GM21619 (cell line): ENCODE measurements around the gene HPD.
"Not testable (repeated sequence)": the region's sequence is repeated elsewhere in the genome, so short reads cannot be mapped to it uniquely, and the experiment has no call there.

Experiments used
- ATAC-seq: cut with Tn5 transposase; IDR thresholded peaks from one replicate; pipeline ENCODE4 v1.9.1; 2021; ENCODE audit not compliant: unreplicated experiment

HPD gene

DNA sequence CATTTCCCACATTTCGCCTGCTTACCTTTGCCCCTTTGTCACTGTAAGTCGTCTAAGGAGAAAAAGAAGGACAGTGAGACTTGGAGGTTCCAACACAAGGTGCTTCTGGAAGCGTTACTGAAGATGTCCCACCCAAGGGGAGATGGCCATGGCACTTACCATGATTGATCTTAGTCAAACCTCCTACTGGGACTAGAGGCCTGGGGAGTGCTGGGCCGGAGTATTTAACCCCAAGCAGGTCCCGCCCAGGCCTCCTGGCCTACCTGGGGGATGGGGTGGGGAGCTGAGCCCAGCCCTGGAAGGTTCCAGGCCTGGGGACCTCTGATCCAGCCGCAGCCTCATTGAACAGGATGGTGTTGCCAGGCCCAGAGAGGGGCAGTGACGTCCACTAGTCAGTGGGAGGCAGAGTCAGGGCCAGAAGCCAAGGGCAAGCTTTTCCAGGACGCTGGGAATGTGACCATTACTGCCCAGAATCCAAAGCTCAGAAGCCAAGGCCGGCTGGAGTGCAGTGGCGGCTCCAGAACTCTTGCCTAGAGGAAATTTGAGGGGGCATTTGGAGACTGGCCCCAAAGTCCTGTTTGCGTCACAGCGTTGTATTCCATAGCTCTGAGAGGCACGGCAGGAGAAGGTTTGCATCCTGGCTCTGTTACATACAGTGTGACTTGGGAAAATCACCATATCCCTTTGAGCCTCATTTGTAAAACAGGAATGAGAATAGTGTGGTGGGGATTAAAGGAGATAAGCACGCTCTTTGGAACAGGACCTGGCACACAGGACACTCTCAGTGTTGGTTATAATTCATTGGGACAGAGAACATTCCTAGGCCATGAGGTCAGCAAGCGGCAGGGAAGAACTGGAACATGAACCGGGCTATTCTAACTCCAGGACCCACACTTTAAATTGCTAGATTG, at the start of gene HPD:
Gene HPD (minus strand): TSS at position 198 of the 911 bp plus-strand sequence. CDS start 36 bp downstream, at position 162.
- ATAC-seq: no peak

DNA sequence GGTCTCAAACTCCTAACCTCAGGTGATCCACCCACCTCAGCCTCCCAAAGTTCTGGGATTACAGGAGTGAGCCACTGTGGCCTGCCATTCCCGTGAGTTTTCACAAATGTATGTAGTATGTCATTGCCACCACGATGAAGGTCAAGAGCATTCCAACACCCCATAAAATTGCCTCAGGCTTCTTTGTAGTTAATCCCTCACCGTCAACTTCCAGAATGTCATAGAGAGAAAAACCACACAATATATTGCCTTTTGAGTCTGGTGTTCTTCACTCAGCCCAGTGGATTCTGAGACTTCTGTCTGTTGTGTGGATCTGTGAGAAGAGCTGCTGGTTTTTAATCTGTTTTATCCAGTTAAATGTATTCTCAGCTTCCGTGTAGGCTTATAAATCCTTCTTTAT, 47.1 kb upstream of the HPD start:
- ATAC-seq: no peak

DNA sequence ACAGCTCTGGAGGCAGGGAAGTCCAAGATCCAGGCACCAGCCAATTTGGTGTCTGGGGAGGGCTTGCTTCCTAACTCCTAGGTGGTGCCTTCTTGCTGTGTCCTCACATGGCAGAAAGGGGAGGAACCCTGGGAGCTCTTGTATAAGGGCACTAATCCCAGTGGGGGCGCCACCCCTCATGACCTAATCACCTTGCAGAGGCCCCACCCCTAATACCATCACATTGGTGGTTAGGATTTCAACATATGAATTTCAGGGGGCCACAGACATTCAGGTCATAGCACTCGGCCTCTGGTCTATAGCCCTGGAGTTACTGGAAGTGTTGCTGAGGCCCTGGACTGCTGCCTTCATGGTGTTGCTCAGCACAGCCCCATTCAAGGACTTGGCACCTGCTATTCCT, 44.5 kb upstream of the HPD start:
- no peak for ATAC-seq

DNA sequence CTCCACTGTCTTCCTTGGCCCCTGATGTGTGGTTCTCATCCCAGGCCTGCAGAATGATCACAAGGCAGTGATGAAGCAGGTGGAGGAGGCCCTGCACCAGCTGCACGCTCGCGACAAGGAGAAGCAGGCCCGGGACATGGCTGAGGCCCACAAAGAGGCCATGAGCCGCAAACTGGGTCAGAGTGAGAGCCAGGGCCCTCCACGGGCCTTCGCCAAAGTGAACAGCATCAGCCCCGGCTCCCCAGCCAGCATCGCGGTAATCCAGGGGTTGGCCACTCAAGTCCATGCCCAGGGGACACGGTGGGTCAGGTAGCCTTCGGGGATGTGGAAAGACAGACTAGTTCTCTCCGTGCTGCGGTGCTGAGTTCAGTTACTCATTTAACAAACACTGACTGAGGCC, 40.9 kb upstream of the HPD start:
- no peak for ATAC-seq

DNA sequence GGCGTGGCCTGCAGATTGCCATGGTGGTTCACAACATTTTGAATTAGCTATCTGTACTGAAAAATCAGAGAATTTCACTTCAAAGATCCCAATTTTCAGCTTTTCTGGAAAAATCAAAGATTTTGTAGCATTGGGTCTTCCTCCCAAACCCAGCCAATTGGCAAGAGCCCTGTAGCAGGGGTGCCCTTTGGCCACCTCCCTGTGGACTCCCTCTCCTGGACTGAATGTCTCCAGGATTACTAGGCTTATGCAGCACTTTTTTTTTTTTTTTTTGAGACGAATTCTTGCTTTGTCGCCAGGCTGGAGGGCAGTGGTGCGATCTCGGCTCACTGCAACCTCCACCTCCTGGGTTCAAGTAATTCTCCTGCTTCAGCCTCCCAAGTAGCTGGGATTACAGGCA, 39.6 kb upstream of the HPD start:
- ATAC-seq: no peak

DNA sequence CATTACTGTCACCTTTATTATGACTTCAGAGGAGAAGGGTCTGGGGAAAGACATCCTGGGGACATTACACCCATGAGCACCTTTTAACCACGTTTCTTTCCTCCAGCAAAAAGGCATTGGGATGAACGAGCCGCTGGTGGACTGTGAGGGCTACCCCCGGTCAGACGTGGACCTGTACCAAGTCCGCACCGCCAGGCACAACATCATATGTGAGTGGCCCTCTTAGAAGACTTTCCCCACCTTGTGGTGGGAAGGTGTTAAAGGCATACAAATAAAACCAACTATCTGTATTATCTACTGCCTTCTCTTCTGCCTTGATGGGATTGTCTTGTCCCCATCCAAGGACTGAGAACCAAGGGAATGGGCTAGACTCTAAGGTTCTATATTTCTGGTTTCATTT, 36.0 kb upstream of the HPD start:
- no peak for ATAC-seq

DNA sequence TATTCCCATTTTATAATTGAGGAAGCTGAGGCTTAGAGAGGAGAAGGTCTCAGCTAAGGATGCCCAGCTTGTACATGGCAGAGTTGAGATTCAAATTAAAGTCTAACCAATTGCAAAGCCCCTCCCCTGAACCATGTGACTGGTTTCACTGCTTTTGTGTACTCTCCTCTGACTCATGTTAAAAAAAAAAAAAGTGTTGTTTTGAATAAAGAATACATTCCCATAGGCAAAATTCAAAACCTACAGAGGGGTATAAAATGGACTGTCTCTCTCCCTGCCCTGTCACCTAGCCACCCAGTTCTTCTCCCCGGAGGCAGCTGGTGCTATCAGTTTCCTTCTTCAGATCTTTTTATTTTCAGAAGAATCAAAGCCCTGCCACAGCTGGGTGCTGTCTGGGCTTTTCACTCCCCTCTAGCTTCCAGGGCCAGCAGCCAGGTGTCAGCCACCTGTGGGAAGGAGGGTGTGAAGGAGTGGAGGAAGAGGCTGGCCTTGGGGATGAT, 35.4 kb upstream of the HPD start:
- ATAC-seq: no peak

DNA sequence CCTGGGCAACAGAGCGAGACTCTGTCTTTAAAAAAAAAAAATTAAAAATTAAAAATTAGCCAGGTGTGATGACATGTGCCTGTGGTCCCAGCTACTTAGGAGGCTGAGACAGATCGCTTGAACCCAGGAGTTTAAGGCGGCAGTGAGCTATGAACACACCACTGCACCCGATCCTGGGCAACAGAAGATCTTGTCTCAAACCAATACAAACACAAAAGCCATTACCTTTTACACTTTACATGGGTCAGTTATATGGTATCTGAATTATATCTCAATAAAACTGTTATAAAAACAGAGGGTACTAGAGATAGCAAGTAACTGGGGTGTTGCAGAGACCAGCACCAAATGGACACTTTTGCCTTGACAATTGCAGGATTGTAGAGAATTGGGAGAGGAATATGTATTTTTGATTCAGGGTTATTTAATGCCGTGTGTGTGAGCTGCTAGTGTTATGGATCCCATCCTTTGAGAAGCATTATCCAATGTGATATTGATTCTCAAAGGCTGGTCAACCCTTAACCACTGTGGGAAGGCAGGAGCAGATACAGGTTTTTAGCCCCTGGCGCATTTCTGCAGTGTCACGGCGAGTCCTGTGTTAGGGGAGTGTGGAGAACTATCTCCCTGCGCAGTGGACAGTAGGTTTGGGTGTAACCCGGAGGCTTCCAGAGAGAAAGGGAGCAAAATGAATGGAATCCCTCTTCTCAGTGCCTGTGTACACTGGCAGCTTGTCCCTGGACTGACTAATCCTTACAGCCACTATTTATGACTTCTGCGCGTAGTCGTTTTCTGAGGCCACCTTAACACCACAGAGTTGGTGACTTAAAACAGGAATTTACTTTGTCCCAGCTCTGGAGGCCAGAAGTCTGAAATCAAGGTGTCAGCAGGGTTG, 34.3 kb upstream of the HPD start:
- no peak for ATAC-seq

DNA sequence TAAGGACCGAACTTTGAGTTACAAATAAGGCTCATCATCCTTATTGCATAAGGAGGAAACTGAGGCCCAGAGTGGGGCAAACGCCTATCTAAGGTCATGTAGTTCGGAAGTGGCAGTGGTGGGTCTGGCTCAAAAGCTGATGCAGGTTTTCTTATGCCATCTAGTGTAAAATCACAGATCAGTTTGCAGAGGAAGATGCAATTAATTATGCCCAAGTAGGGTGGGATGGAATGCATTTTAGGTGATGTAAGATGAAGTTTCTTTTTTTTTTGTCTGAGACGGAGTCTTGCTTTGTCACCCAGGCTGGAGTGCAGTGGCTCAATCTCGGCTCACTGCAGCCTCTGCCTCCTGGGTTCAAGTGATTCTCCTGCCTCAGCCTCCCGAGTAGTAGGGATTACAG, 31.0 kb upstream of the HPD start:
- ATAC-seq: not testable (repeated sequence)

DNA sequence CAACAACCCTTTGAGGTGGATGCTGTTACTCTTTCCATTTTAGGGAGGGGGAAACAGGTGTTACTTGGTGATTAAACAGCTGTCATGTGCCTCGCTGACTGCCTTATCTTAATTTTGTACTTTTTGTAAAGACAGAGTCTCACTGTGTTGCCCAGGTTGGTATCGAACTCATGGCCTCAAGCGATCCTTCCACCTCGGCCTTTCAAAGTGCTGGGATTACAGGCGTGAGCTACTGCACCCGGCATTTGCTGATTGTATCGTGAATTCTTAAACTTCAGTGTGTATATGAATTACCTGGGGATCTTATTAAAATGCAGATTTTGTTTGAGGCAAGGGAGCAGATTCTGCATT, 30.6 kb upstream of the HPD start:
- no peak for ATAC-seq

DNA sequence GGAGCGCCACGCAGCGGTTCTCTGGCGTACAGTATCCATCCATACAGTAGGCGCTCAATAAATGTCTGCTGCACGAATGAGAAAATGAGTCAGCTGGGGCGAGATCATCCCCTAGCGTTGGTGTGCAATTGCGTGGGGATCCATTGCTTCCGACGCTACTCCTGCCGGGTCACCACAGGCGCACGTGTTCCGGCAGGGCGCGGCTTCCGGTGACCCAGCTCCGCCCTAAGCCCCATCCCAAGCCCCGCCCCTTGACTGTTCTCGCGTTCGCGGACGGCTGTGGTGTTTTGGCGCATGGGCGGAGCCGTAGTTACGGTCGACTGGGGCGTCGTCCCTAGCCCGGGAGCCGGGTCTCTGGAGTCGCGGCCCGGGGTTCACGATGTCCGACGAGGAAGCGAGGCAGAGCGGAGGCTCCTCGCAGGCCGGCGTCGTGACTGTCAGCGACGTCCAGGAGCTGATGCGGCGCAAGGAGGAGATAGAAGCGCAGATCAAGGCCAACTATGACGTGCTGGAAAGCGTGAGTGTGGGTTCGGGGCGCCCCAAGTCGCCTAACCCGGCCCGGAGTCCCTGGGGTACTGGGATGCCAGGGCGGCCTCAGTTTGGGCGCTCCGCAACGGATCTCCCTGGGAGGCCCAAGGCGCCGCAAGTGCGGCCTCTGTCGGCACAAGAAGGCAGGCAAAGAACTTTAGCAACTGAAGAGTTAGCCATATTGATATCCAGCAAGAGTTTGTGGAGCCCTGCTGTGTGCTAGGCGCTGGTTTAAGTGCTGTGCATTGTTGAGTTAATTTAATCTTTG, 30.0 kb upstream of the HPD start, which contains the start of gene PSMD9:
Gene PSMD9 (plus strand): TSS at position 313 of the 796 bp plus-strand sequence. CDS start 67 bp downstream, at position 380.
- peak; percentile 90 for ATAC-seq

DNA sequence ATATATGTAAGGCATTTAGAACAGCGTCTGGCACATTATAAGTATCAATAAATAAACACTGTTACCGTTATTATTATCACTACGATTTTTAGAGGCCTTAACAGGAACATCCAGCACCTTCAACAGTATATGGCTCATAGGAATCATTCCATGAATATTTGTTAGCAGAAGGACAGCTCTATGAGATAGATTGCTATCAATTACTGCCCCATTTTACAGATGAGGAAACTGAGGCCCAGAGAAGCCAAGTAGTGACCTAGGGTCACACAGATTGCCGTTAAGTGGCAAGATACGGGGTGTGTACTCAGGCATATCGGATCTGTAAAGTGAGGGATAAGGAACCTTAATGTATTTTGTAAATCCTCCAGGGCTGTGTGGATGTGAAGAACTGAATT, 29.4 kb upstream of the HPD start:
- ATAC-seq: no peak

DNA sequence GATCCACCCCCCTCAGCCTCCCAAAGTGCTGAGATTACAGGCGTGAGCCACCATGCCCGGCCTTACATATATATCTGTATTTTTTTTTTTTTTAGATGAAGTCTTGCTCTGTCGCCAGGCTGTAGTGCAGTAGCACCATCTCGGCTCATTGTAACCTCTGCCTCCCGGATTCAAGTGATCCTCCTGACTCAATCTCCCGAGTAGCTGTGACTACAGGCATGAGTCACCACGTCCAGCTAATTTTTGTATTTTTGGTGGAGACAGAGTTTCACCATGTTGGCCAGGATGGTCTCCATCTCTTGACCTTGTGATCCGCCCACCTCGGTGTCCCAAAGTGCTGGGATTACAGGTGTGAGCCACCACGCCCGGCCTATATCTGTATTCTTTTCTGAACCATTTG, 26.5 kb upstream of the HPD start:
- not testable (repeated sequence) for ATAC-seq

DNA sequence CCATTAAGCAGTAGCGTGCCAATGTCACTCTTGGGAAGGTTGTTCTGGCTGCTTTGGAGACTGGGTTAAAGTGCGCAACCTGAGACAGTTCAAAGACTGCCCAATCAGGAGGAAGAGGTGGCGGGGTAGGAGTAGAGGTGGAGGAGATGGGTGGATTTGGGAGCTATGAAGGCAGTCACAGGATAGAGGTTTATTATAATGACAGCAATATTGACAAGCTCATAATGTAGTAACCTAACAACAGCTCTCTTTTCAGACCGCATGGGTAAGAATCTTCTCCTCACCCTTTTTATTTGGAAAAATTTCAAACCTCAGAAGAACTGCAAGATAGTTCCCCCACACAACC, 24.6 kb upstream of the HPD start:
- no peak for ATAC-seq

DNA sequence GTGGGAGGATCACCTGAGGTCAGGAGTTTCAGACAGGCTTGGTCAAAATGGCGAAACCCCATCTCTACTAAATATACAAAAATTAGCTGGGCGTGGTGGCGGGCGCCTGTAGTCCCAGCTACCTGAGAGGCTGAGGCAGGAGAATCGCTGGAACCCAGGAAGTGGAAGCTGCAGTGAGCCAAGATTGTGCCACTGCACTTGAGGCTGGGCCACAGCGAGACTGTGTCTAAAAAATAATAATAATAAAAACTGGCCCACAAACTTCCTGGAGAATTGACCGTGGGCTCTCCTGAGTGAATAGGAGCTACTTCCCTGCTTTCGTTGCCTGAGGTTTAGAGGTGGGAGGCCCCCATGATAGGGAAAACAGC, 17.4 kb upstream of the HPD start:
- ATAC-seq: not testable (repeated sequence)

DNA sequence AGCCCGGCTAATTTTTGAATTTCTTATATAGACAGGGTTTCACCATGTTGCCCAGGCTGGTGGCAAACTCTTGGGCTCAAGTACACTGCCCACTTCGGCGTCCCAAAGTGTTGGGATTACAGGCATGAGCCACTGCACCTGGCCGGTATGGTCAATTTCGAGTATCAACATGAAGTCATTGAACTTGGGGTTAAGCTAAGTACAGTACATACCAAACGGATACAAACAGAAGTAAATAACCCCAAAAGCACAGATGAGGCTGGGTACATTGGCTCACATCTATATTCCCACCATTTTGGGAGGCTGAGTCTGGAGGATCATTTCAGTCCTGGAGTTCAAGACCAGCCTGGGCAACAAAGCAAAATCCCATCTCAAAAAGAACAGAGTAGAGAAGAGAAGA, 16.9 kb upstream of the HPD start:
- ATAC-seq: no peak

DNA sequence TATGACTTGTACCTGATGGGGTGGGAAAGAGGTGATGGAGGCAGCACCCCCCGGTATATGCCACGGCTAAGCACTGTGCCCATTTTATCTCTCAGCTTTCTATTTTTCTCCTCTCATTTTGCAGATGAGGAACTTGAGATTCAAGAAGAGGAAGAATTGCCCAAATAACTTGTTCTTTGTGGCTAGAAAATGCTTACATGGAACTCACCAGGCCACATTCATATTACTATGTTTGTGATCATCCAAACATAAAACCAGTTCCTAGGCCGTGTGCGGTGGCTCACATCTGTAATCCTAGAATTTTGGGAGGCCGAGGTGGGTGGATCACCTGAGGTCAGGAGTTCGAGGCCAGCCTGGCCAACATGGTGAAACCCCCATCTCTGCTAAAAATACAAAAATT, 15.4 kb upstream of the HPD start:
- no peak for ATAC-seq

DNA sequence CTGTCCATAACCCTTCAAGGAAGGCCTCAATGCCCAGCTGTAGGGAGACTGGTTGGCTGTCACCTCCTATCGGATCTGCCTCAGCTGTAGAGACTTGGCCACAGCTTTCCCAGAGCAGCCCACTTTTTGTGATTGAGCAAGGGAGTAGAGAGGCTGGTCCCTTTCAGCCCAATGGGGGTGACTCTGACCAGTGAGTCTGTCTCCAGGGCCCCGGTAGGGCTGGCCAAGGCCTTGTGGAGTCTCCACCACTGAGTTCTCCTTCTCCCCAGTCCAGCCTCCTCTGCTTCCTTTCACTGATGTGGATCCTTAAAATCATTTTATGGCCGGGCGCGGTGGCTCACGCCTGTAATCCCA, 14.5 kb upstream of the HPD start:
- no peak for ATAC-seq

DNA sequence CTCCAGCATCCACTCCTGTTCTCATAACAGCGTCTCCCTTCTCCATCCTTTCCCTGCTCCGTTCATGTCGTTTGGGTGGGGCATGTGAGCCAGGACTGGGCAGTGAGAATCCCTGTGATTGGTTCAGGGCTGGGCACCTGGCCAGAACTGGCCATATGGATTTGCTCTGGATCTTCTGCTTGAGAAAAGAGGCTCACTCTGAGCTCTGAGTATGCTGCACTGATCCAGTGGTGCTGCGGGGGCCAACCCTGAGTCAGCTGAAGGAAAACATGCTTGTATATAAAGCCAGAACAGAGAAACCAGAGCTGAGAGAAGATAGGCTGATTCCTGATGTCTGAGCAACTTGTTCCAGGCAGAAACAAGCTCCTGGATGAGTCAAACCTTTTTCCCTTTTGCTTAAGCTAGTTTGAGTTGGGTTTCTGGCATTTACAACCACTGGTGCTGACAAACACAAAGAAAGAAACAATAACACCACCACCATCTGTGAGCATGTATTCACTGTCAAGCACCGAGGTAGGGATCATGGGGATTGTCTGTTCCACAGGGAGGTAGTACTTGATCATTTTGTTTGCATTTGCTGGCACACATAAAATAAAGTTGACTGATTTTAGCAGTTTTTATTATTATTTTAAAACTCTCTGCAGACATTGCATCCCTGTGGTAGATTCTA, 14.0 kb upstream of the HPD start:
- no peak for ATAC-seq

DNA sequence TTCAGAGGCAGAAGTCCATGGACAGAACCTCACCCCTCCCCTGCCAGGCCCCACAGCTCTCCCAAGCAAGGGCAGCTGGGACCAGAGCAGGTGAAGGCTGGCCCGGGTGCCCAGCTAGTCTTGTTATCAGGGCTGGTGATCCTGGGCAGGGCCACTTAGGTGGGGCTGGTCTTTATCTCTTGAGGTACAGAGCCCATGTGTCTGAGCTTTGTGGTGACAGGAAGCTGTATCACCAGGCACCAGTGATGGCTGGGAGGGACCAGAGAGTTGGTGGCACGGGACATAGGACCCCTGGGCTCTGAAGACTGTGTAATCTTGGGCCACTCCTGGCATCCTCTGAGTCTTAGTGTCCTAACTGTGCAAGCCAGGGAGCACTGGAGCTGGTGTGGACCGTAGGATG, 12.8 kb upstream of the HPD start:
- no peak for ATAC-seq

DNA sequence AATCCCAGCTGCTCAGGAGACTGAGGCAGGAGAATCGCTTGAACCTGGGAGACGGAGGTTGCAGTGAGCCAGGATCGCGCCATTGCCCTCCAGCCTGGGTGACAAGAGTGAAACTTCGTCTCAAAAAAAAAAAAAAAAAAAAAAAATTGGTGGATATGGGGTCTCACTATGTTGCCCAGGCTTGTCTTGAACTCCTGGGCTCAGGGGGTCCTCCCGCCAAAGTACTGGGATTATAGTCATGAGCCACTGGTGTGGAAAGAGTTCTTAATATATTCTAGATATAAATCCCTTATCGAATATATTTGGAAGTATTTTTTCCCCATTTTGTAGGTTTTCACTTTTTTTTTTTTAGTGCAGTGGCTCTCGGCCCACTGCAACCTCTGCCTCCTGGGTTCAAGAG, 10.6 kb upstream of the HPD start:
- not testable (repeated sequence) for ATAC-seq
